Liver (tissue), 3 donors: ENCODE data around the gene BRAP.

Experiments
- ATF3 ChIP-seq: IDR thresholded peaks from 2 replicates; pipeline ENCODE4 v1.6.1; 2016; ENCODE audit warnings: antibody characterized with exemption
- CTCF ChIP-seq: fragments of 150-350 bp; IDR thresholded peaks from 2 replicates; pipeline ENCODE4 v1.5.1; 2017; ENCODE audit warnings: improper control_type of control experiment, low read depth, low read length; ENCODE audit not compliant: missing input control
- EGR1 ChIP-seq, 2 donors: IDR thresholded peaks; 2 replicates each; pipeline ENCODE4 v1.6.1; 2016 to 2018; ENCODE audit warnings: antibody characterized with exemption in 2 of 2, low read depth in 2 of 2
- MAX ChIP-seq: IDR thresholded peaks from 2 replicates; pipeline ENCODE4 v1.6.1; 2016; ENCODE audit warnings: antibody characterized with exemption
- RAD21 ChIP-seq, 2 donors: IDR thresholded peaks; 2 replicates each; pipeline ENCODE4 v1.6.1; 2016; ENCODE audit warnings: antibody characterized with exemption in 2 of 2, mild to moderate bottlenecking in 2 of 2
- REST ChIP-seq: IDR thresholded peaks from 2 replicates; pipeline ENCODE4 v1.6.1; 2016; ENCODE audit warnings: antibody characterized with exemption, mild to moderate bottlenecking
- RXRA ChIP-seq, 2 donors: IDR thresholded peaks; 2 replicates each; pipeline ENCODE4 v1.6.1; 2017 to 2018; ENCODE audit warnings: antibody characterized with exemption in 2 of 2, mild to moderate bottlenecking in 1 of 2
- SP1 ChIP-seq: IDR thresholded peaks from 2 replicates; pipeline ENCODE4 v1.6.1; 2018; ENCODE audit warnings: antibody characterized with exemption, mild to moderate bottlenecking
- YY1 ChIP-seq: IDR thresholded peaks from 2 replicates; pipeline ENCODE4 v1.6.1; 2016; ENCODE audit warnings: antibody characterized with exemption, mild to moderate bottlenecking
- ZBTB33 ChIP-seq: IDR thresholded peaks from 2 replicates; pipeline ENCODE4 v1.6.1; 2016; ENCODE audit warnings: antibody characterized with exemption
- donor health status: healthy.
- donor health status: healthy.

DNA sequence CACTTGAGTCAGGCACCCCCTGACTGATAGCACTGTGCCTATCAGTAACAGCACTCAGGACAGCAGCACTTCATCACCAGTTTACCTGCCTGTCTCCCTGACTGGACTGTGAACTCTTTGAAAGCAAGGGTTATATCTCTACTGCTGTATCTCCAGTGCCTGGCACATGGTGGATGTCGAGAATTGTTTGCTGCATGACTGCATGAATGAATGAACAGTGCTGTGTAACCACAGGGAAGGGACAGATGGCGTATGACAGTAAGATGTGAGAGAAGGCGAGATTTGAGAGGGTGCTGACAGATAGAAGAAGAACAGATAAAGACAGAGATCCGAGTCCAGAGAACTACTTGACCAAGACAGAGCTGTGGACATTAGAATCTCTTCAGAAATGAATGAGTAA, 29.7 kb downstream of the BRAP start:
- TF ChIP-seq SP1 (no peak), CTCF (no peak), YY1 (no peak), EGR1 (IDR thresholded peaks at IDR 0.05; ENCODE audit: low read depth in 2 of 2) (no peak), REST (no peak), ATF3 (no peak), RXRA (IDR thresholded peaks at IDR 0.05) (no peak), MAX (no peak), RAD21 (IDR thresholded peaks at IDR 0.05) (no peak), ZBTB33 (no peak)
